ENCODE measurements around the gene RPGR.

Gene RPGR

DNA sequence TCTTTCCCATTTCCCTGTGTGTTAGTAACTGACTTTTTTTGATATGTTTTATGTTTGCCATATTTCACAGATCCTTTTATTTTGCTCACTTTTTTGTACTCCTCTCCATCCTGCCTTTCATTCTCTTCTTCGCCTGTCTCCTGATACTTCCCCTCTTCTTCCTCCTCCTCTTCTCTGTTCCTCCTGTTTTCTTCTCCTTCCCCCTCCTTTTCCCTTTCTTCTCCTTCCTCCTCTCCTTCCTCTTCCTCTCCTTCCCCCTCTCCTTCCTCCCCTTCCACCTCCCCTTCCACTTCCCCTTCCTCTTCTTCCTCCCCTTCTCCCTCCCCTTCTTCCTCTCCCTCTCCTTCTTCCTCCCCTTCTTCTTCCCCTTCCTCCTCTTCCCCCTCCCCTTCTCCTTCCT, 41.7 kb downstream of the RPGR start:
- 100% methylated on average over 1 of the region's 1 CpG; no CpG with 5 or more reads in 1 of the 2 experiments for WGBS, 2 experiments (ENCODE audit: insufficient coverage in 2 of 2)
- Histone ChIP-seq H3K4me3 (ENCODE audit: extremely low read depth, insufficient read depth, low read length, poor library complexity, severe bottlenecking) (no peak overlapping the region), H3K27ac (ENCODE audit: low read depth, low read length, severe bottlenecking) (no peak overlapping the region), H3K9me3 (ENCODE audit: control insufficient read depth, low read length) (no peaks in the 10 kb centered on the region), H3K36me3 (ENCODE audit: control insufficient read depth, insufficient read depth, low read length) (no peaks in the 10 kb centered on the region), H3K4me1 (ENCODE audit: control insufficient read depth, insufficient read depth, low read length, poor library complexity, severe bottlenecking) (no peaks in the 10 kb centered on the region)

DNA sequence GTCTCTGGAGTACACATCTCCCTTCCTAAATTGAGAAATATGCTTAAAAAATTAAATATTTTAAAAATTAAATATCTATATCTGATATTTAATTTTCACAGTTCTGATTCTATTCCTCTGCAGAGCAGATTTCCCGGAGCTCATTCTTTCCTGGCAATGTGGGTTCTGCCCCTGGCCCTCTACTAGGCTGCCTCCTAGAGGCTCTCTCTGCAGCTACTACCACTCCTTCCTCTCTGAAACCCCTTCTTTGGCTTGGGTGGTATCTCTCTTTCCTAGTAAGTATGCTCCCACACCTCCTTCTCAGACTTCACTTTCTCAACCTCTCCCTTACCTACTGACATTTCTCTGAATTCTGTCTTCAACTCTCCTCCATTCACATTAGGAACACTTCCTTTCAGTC, 45.3 kb downstream of the RPGR start:
- Histone ChIP-seq H3K4me3 (ENCODE audit: extremely low read depth, insufficient read depth, low read length, poor library complexity, severe bottlenecking) (no peak overlapping the region), H3K4me1 (ENCODE audit: control insufficient read depth, insufficient read depth, low read length, poor library complexity, severe bottlenecking) (no peaks in the 10 kb centered on the region), H3K27ac (ENCODE audit: low read depth, low read length, severe bottlenecking) (no peak overlapping the region), H3K9me3 (ENCODE audit: control insufficient read depth, low read length) (no peaks in the 10 kb centered on the region), H3K36me3 (ENCODE audit: control insufficient read depth, insufficient read depth, low read length) (no peaks in the 10 kb centered on the region)
- no CpG with 5 or more reads among the region's 1 CpG for WGBS, 2 experiments (ENCODE audit: insufficient coverage in 2 of 2)

DNA sequence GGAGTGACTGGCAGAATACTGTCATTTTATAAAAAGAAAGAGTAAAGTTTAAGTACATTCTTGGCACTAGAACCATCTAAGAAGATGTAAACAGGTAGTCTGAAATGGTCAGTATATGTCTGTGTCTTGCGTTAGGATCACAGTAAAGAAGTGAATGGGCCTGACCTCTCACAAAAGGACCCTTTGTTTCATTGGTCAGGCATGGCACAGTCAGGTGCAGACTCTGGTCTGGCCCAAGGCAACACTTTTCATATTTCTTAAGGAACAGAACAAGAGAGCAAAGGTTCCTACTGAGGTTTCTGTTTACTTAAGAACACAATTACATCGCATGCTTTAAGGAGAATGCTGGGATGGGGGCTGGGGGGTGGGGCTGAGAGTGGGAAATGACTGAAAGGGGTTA, 48.1 kb downstream of the RPGR start:
- H3K27ac ChIP-seq (ENCODE audit: low read depth, low read length, severe bottlenecking) = no peak overlapping the region
- no peaks in the 10 kb centered on the region for H3K9me3 ChIP-seq (ENCODE audit: control insufficient read depth, low read length)
- WGBS, 2 experiments (ENCODE audit: insufficient coverage in 2 of 2) = no CpG with 5 or more reads among the region's 2 CpGs
- no peak overlapping the region for H3K4me3 ChIP-seq (ENCODE audit: extremely low read depth, insufficient read depth, low read length, poor library complexity, severe bottlenecking)
- H3K36me3 ChIP-seq (ENCODE audit: control insufficient read depth, insufficient read depth, low read length) = no peaks in the 10 kb centered on the region
- no peaks in the 10 kb centered on the region for H3K4me1 ChIP-seq (ENCODE audit: control insufficient read depth, insufficient read depth, low read length, poor library complexity, severe bottlenecking)

DNA sequence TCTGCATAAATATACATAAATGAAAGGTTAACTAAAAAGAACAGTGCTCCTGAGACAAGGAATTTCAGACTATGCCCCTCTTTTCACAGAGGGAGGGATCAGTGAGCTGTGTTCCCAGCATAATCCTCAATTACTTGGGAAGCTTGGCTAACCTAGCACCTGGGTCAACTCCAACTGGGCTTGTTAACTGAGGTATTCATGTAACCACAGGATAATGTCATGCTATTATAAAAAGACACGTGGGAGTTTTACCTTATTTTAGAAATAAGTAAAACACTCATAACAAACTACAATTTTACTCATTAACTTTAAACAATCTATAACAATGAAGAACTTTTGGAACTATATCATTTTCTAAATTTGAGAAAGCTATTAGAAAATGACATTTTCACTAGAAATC, 48.6 kb downstream of the RPGR start:
- WGBS, 2 experiments (ENCODE audit: insufficient coverage in 2 of 2) = no CpG with 5 or more reads among the region's 1 CpG
- Histone ChIP-seq H3K9me3 (ENCODE audit: control insufficient read depth, low read length) (no peaks in the 10 kb centered on the region), H3K36me3 (ENCODE audit: control insufficient read depth, insufficient read depth, low read length) (no peaks in the 10 kb centered on the region), H3K27ac (ENCODE audit: low read depth, low read length, severe bottlenecking) (no peak overlapping the region), H3K4me1 (ENCODE audit: control insufficient read depth, insufficient read depth, low read length, poor library complexity, severe bottlenecking) (no peaks in the 10 kb centered on the region), H3K4me3 (ENCODE audit: extremely low read depth, insufficient read depth, low read length, poor library complexity, severe bottlenecking) (no peak overlapping the region)

DNA sequence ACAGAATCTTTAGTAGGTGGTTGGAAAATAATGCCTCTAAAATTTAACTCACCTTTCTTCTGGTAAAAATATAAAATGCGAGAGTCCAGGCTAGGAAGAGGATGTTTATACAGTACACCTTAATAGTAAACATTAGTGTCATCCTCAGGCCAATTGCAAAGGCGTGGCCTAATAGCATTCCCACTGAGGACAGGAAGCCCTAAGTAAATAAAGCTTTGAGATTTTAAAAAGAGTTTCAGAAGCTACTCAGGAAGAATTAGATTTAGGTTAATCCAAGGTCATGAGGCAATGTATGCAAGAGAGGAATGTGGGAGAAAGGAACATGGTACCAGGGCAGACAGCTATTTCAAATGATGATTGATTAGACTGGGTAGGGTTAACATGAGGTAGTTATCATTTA, 49.5 kb downstream of the RPGR start:
- 80% methylated on average over 1 of the region's 2 CpGs; no CpG with 5 or more reads in 1 of the 2 experiments for WGBS, 2 experiments (ENCODE audit: insufficient coverage in 2 of 2)
- no peak overlapping the region for H3K4me3 ChIP-seq (ENCODE audit: extremely low read depth, insufficient read depth, low read length, poor library complexity, severe bottlenecking)
- H3K36me3 ChIP-seq (ENCODE audit: control insufficient read depth, insufficient read depth, low read length) = no peaks in the 10 kb centered on the region
- H3K27ac ChIP-seq (ENCODE audit: low read depth, low read length, severe bottlenecking) = no peak overlapping the region
- H3K9me3 ChIP-seq (ENCODE audit: control insufficient read depth, low read length) = no peaks in the 10 kb centered on the region
- no peaks in the 10 kb centered on the region for H3K4me1 ChIP-seq (ENCODE audit: control insufficient read depth, insufficient read depth, low read length, poor library complexity, severe bottlenecking)

DNA sequence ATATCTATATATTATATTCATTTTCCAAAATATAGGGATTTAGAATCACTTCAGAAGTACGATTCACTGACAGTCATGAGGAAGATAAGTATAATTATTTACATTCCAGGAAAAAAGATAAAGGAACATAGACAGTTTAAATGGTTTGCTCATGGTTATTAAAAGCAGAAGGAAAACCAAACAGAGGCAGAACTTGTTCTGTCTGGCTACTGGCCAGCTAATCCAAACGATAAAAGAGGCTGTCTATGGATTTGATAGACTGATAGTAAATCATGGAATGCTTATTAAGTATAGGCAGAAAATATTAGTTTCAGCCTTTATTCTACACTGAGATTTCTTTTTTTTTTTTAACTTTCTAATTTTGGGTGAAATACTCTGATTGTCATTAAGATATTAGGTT, 50.2 kb downstream of the RPGR start:
- no peaks in the 10 kb centered on the region for H3K4me1 ChIP-seq (ENCODE audit: control insufficient read depth, insufficient read depth, low read length, poor library complexity, severe bottlenecking)
- WGBS, 2 experiments (ENCODE audit: insufficient coverage in 2 of 2) = no CpG with 5 or more reads among the region's 2 CpGs
- H3K4me3 ChIP-seq (ENCODE audit: extremely low read depth, insufficient read depth, low read length, poor library complexity, severe bottlenecking) = no peak overlapping the region
- no peaks in the 10 kb centered on the region for H3K9me3 ChIP-seq (ENCODE audit: control insufficient read depth, low read length)
- no peak overlapping the region for H3K27ac ChIP-seq (ENCODE audit: low read depth, low read length, severe bottlenecking)
- no peaks in the 10 kb centered on the region for H3K36me3 ChIP-seq (ENCODE audit: control insufficient read depth, insufficient read depth, low read length)

DNA sequence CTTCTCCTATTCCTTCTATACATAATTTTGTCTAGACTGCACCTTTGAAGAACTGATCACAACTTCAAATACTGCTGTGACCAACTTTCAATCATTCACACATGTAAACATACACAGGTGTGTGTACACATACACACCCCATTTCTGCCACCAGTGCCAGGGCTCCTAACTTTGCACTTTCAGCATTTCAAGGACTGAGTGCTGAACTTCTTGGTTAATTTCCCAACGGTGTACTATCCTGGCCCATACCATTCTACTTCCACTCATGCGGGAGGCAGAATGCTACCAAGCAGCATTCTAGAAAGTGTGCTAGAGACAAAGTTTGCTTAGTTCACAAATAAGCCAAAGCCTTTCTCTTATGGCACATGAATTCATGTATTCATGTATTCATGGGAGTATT, 51.2 kb downstream of the RPGR start:
- no peaks in the 10 kb centered on the region for H3K9me3 ChIP-seq (ENCODE audit: control insufficient read depth, low read length)
- no peaks in the 10 kb centered on the region for H3K4me1 ChIP-seq (ENCODE audit: control insufficient read depth, insufficient read depth, low read length, poor library complexity, severe bottlenecking)
- H3K27ac ChIP-seq (ENCODE audit: low read depth, low read length, severe bottlenecking) = no peak overlapping the region
- 80% methylated on average over 2 of the region's 2 CpGs; no CpG with 5 or more reads in 1 of the 2 experiments for WGBS, 2 experiments (ENCODE audit: insufficient coverage in 2 of 2)
- no peak overlapping the region for H3K4me3 ChIP-seq (ENCODE audit: extremely low read depth, insufficient read depth, low read length, poor library complexity, severe bottlenecking)
- H3K36me3 ChIP-seq (ENCODE audit: control insufficient read depth, insufficient read depth, low read length) = no peaks in the 10 kb centered on the region

DNA sequence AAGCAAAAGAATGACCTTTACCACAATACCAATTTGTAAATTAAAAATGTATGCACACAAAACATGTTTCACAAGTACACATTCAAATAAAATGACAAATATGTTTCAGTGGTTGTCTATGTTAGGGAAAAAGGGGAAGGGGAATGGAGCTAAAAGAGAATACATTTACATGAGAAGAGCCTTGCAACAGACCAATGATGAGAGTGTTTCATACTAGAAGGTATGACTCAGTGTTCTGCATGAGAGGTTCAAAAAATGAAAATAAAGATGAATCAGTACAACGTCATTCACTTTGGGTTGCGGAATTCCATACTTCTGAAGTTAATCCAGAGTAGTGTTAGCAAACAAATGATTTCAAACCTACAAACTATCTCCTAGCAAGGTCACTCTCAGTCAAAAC, 51.7 kb downstream of the RPGR start:
- Histone ChIP-seq H3K27ac (ENCODE audit: low read depth, low read length, severe bottlenecking) (no peak overlapping the region), H3K36me3 (ENCODE audit: control insufficient read depth, insufficient read depth, low read length) (no peaks in the 10 kb centered on the region), H3K9me3 (ENCODE audit: control insufficient read depth, low read length) (no peaks in the 10 kb centered on the region), H3K4me1 (ENCODE audit: control insufficient read depth, insufficient read depth, low read length, poor library complexity, severe bottlenecking) (no peaks in the 10 kb centered on the region), H3K4me3 (ENCODE audit: extremely low read depth, insufficient read depth, low read length, poor library complexity, severe bottlenecking) (no peak overlapping the region)
- no CpG with 5 or more reads among the region's 2 CpGs for WGBS, 2 experiments (ENCODE audit: insufficient coverage in 2 of 2)

DNA sequence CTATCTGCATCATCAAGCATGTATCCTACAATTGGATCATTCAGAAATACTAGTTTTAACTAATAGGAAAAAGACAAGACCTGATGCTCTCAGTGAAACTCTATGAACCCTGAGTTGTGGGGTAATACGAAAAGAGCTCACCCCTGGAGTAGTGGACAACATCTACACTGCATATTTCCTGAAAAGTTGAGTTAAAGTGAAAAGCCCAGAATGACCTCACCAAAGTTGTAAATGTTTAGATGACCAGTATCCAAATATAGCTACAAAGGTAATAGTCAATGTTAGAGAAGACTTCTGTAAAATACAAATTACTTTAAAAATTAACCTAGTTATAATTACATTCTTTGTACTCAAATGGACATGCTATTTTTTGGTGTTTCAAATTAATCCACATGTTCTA, 53.9 kb downstream of the RPGR start:
- H3K4me1 ChIP-seq (ENCODE audit: control insufficient read depth, insufficient read depth, low read length, poor library complexity, severe bottlenecking) = no peaks in the 10 kb centered on the region
- no CpG with 5 or more reads among the region's 1 CpG for WGBS, 2 experiments (ENCODE audit: insufficient coverage in 2 of 2)
- no peaks in the 10 kb centered on the region for H3K36me3 ChIP-seq (ENCODE audit: control insufficient read depth, insufficient read depth, low read length)
- no peak overlapping the region for H3K4me3 ChIP-seq (ENCODE audit: extremely low read depth, insufficient read depth, low read length, poor library complexity, severe bottlenecking)
- H3K9me3 ChIP-seq (ENCODE audit: control insufficient read depth, low read length) = no peaks in the 10 kb centered on the region
- H3K27ac ChIP-seq (ENCODE audit: low read depth, low read length, severe bottlenecking) = no peak overlapping the region

DNA sequence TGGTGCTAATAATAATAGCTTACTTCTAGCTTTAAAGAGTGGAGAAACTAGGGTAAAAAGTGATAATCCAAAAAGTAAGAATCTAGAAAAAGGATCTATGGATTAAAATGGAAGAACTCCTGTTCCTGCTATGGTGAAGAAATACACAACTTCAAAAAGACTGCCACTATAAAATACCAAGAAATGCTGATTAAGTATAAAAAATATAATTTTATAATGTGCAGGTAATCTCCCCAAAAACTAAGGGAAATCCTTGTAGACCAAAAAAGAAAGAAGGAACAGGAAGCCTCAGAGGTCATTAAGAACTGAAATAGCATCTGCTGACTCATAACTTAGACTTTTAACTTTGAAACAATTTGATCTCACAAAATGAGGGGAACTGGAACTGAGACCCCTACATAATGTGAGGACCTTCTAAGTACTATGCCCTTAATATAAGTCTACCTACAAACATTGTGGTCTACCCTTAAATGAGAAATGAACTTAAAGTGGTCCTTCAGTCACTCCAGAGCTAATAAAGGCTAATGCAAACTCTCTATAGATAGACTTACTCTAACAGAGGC, 56.1 kb downstream of the RPGR start:
- Histone ChIP-seq H3K4me3 (ENCODE audit: extremely low read depth, insufficient read depth, low read length, poor library complexity, severe bottlenecking) (no peak overlapping the region), H3K36me3 (ENCODE audit: control insufficient read depth, insufficient read depth, low read length) (no peaks in the 10 kb centered on the region), H3K27ac (ENCODE audit: low read depth, low read length, severe bottlenecking) (no peak overlapping the region), H3K4me1 (ENCODE audit: control insufficient read depth, insufficient read depth, low read length, poor library complexity, severe bottlenecking) (no peaks in the 10 kb centered on the region), H3K9me3 (ENCODE audit: control insufficient read depth, low read length) (no peaks in the 10 kb centered on the region)

DNA sequence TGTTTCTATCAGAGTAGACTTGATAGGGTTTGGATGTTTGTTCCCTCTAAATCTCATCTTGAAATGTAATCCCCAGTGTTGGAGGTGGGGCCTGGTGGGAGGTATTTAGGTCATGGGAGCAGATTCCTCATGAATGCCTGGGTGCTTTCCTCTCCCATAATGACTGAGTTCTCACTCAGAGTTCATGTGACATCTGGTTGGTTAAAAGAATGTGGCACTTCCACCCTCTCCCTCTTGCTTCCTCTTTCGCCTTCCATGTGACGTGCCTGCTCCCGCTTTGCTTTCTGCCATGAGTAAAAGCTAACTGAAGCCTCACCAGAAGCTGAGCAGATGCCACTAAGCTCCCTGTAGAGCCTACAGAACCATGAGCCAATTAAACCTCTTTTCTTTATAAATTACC, 59.3 kb downstream of the RPGR start:
- Histone ChIP-seq H3K9me3 (ENCODE audit: control insufficient read depth, low read length) (no peaks in the 10 kb centered on the region), H3K36me3 (ENCODE audit: control insufficient read depth, insufficient read depth, low read length) (no peaks in the 10 kb centered on the region), H3K4me3 (ENCODE audit: extremely low read depth, insufficient read depth, low read length, poor library complexity, severe bottlenecking) (no peak overlapping the region), H3K27ac (ENCODE audit: low read depth, low read length, severe bottlenecking) (no peak overlapping the region), H3K4me1 (ENCODE audit: control insufficient read depth, insufficient read depth, low read length, poor library complexity, severe bottlenecking) (no peaks in the 10 kb centered on the region)
- 100% methylated on average over 3 of the region's 3 CpGs; no CpG with 5 or more reads in 1 of the 2 experiments for WGBS, 2 experiments (ENCODE audit: insufficient coverage in 2 of 2)

Measured in mesodermal cell (in vitro differentiated cells).